GM21381 (cell line): ENCODE measurements around the gene OFD1.

Source experiments
- ATAC-seq: cut with Tn5 transposase; IDR thresholded peaks from one replicate; pipeline ENCODE4 v1.9.1; 2021; ENCODE audit warnings: mild to moderate bottlenecking, moderate library complexity; ENCODE audit not compliant: unreplicated experiment

Gene OFD1

GRCh38 chrX:13793897-13794296, 59.3 kb downstream of the OFD1 start:
- ATAC-seq = no peak

- no peak for ATAC-seq
Observed at GRCh38 chrX:13794417-13794816, 59.9 kb downstream of the OFD1 start.

DNA sequence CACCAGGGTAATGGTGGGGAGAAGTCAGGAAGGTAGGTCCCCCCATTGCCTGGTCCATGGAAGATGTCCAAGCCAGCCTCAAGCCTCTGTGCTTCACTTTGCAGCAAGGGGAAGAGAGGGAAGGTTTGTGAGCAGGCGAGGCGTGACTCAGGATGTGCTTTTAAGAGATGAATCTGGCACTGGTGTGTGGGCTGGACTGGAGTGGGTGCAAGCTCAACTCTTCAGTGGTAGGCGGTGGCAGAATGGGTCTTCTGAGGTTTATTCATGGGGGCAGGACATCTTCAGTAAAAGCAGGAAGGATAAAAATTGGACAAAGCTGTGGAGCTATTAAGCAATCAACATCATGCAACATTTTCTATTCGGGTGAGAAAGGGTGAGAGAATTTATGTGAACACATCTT, 63.0 kb downstream of the OFD1 start:
- ATAC-seq = no peak

DNA sequence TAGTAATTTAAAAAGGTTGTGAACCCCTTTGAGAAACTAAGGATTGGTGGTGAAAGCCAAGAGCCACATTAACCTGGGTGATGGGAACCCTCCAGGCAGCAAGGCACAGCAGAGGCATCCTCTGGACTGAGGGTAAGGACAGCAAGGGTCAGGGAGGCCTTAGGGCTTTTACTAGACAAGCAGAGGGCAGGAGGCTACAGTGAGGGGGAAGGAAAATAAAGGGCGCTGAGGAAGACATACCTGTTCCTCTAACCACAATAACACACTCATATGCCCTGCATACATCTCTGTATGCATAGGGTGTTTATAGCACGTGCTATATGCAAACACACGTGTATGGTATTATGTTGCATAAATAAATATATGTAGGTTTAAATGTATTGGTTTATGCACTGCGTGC, 63.6 kb downstream of the OFD1 start:
- ATAC-seq = no peak

DNA sequence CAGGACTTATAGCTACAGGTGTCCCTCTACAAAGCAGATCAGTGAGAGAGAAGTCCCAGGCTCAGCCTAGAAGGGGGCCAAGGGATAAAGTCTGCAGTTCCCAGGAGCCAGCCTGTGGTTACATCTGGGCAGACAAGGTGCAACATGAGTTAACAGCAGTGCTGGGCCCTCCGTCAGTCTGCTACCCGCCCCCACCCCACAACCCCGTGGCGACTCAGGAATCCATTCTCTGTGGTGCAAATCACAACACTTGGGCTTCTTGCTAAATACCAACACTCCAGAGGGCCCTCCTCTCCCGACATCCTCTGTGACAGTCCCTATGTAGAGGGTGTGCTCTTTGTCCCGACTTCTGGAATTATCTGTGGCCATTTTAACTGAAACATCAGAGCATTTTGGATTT, 68.6 kb downstream of the OFD1 start:
- no peak for ATAC-seq

GRCh38 chrX:13805241-13805640, 70.7 kb downstream of the OFD1 start:
- no peak for ATAC-seq

- no peak for ATAC-seq
Observed at GRCh38 chrX:13808293-13808692, 73.7 kb downstream of the OFD1 start.

DNA sequence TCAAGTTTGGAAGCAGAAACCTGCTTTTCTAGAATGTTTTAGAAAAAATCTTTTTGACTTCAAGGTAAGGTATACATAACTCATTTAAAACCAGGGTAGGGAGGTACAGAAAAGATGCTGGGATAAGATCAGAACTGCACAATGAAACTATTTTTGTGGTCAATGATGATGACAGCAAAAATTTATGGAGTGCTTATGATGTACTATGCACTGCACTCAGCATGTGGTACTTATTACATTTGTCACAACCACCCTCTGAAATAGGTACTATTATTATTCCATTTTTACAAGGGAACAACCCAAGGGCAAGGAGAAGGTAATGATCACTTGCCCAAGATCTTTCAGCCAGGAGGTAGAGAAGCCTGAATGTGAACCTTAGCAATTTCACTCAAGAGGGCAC, 74.3 kb downstream of the OFD1 start:
- ATAC-seq = no peak

GRCh38 chrX:13815664-13816063, 81.1 kb downstream of the OFD1 start:
- no peak for ATAC-seq

GRCh38 chrX:13816176-13816575, 81.6 kb downstream of the OFD1 start:
- no peak for ATAC-seq

DNA sequence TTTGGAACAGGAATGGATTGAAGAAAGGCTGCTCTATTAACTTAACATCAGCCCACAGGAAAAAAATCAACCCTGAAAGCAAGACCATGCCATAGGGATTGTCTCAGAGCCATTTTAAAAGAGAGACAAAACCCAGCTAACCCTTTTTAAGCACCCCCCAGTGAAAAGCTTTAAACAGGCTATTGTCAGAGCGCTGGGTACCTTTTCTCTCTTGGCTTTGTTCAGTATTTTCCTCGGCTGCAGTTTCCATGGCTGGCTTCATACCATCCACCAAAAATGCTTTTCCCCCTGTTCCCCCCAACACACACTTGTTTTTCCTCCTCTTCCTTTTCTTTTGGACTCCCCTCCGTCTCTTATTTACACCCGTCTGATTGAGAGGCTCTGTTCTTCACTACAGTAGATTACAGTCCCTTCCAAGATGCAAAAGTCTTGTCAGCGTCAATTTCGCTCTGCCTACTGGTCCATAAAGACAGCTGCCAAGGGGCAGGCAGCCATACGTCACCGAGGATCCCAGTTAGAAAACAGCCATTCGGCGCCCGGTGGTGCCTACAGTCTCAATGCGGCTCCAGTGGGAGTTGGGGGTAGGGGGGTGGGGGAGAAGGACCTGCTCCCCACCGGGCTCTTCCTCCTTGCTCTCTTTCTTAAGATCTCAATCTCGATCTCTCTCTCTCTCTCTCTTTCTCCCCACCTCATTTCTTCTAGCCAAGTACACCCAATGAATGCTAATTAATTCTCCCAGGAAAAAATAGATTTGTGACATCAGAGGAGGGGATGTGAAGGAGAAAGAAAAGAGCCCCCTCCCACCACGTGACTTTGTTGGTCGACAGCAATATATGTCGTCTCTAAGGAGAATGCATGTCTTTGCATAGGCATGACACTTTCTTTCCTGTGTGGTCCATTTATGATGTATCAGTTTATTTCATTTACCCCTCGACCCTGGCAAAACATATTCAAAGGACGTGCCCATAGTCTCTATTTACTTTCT, 82.4 kb downstream of the OFD1 start, which contains the start of gene GPM6B:
Gene GPM6B, minus strand, starts transcription at position 451 of the 985 bp plus-strand sequence. Its CDS starts 189 bp downstream, at position 262.
- no peak for ATAC-seq
